GM18498 (cell line): Measurements from ENCODE around the gene CAMK1D.
"Not testable (repeated sequence)": the region's sequence is repeated elsewhere in the genome, so short reads cannot be mapped to it uniquely, and the experiment has no call there.

Experiments used
- ATAC-seq: cut with Tn5 transposase; IDR thresholded peaks from one replicate; pipeline ENCODE4 v1.9.1; 2021; ENCODE audit warnings: mild to moderate bottlenecking, moderate library complexity; ENCODE audit not compliant: unreplicated experiment

The CAMK1D gene

GRCh38 chr10:12489357-12489756 lies 140.0 kb downstream of the CAMK1D start:
- no peak for ATAC-seq

GRCh38 chr10:12489806-12490205 lies 140.5 kb downstream of the CAMK1D start:
- ATAC-seq: no peak

GRCh38 chr10:12490963-12491362 lies 141.6 kb downstream of the CAMK1D start:
- no peak for ATAC-seq

- ATAC-seq: no peak
Measured at GRCh38 chr10:12491491-12491890, 142.1 kb downstream of the CAMK1D start.

GRCh38 chr10:12492016-12492415 lies 142.7 kb downstream of the CAMK1D start:
- no peak for ATAC-seq

GRCh38 chr10:12497046-12497445 lies 147.7 kb downstream of the CAMK1D start:
- ATAC-seq: not testable (repeated sequence)

- ATAC-seq: no peak
Measured at GRCh38 chr10:12499076-12499986, 150.0 kb downstream of the CAMK1D start.

GRCh38 chr10:12500381-12501303 lies 151.3 kb downstream of the CAMK1D start:
- no peak for ATAC-seq

GRCh38 chr10:12501324-12501723 lies 152.0 kb downstream of the CAMK1D start:
- no peak for ATAC-seq

GRCh38 chr10:12501841-12502525 lies 152.6 kb downstream of the CAMK1D start:
- ATAC-seq: no peak

GRCh38 chr10:12502526-12503274 lies 153.4 kb downstream of the CAMK1D start:
- no peak for ATAC-seq

- no peak for ATAC-seq
Measured at GRCh38 chr10:12503311-12503710, 154.0 kb downstream of the CAMK1D start.

- no peak for ATAC-seq
Measured at GRCh38 chr10:12504176-12504575, 154.8 kb downstream of the CAMK1D start.

GRCh38 chr10:12504628-12505027 lies 155.3 kb downstream of the CAMK1D start:
- ATAC-seq: no peak

- ATAC-seq: no peak
Measured at GRCh38 chr10:12505683-12506082, 156.3 kb downstream of the CAMK1D start.

GRCh38 chr10:12507165-12507850 lies 158.0 kb downstream of the CAMK1D start:
- no peak for ATAC-seq

- no peak for ATAC-seq
Measured at GRCh38 chr10:12508165-12508564, 158.8 kb downstream of the CAMK1D start.

GRCh38 chr10:12509016-12509793 lies 159.9 kb downstream of the CAMK1D start:
- ATAC-seq: no peak

GRCh38 chr10:12509794-12510100 lies 160.4 kb downstream of the CAMK1D start:
- ATAC-seq: no peak
